ENCODE data around the gene CHGA.

DNA sequence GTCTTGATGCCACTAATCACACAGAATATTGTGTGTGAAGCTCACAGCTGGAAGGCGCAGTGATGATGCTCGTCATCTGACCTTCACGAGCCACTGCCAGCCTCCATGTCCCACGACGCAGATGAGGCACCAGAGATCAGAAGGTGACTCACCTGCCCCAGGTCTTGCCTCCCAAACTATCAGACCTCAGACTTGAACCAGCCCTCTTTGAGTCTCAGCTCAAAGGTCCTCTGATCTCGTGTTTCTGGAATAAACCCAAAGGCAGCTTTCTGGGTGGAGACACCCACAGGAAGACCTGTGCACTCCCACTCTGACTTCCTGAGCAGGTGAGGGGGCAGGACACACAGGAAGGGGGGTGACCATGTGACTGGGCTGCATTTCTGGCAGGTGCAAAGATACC, 19.6 kb upstream of the CHGA start:
- TF ChIP-seq POLR2A (IDR thresholded peaks at IDR 0.05) (no peak), CTCF (IDR thresholded peaks at IDR 0.05) (no peak)
